MCF 10A (cell line): Measurements from ENCODE around the gene NTM. TPM values are rescaled to one million over a fixed set of nuclear protein-coding genes. Genes with fewer than 3 reads are reported as not detected.

ENCODE experiments used
- BruUV-seq: library from RNA; stranded (reverse); fragments of 400-500 nt; replicated peaks from 2 replicates; lab custom pipeline; 2021; lab: Mats Ljungman, UMichigan
- CTCF ChIA-PET: fragments of 300-600 bp; sonication (Branson Sonifier 250); formaldehyde crosslinking; extraction: SDS; loops from one replicate; lab custom pipeline; 2021; ENCODE audit warnings: antibody characterized with exemption, inconsistent platforms; lab: Yijun Ruan, JAX
- POLR2A ChIA-PET: fragments of 300-600, 350-650 bp; sonication (Branson Sonifier 250); formaldehyde crosslinking; extraction: SDS; loops from one replicate; lab custom pipeline; 2020; ENCODE audit warnings: antibody characterized with exemption, inconsistent platforms; lab: Yijun Ruan, JAX
- DNase-seq: peaks from one replicate; pipeline ENCODE4 v3.0.0-alpha.2; 2018; ENCODE audit not compliant: unreplicated experiment
- H3K27ac Mint-ChIP-seq: one replicate; pipeline ENCODE4 v1.8.0; 2022; ENCODE audit warnings: mild to moderate bottlenecking, low read depth, mixed read lengths; ENCODE audit not compliant: unreplicated experiment
- H3K27me3 Mint-ChIP-seq: one replicate; pipeline ENCODE4 v1.8.0; 2022; ENCODE audit warnings: mixed read lengths; ENCODE audit not compliant: insufficient read depth, unreplicated experiment
- H3K36me3 Mint-ChIP-seq: one replicate; pipeline ENCODE4 v1.8.0; 2022; ENCODE audit warnings: mild to moderate bottlenecking, moderate library complexity, mixed read lengths; ENCODE audit not compliant: insufficient read depth, unreplicated experiment
- H3K4me1 Mint-ChIP-seq: one replicate; pipeline ENCODE4 v1.8.0; 2022; ENCODE audit warnings: mixed read lengths; ENCODE audit not compliant: insufficient read depth, unreplicated experiment
- H3K4me3 Mint-ChIP-seq: one replicate; pipeline ENCODE4 v1.8.0; 2022; ENCODE audit warnings: mild to moderate bottlenecking, moderate library complexity, mixed read lengths; ENCODE audit not compliant: unreplicated experiment
- H3K9me3 Mint-ChIP-seq: one replicate; pipeline ENCODE4 v1.8.0; 2022; ENCODE audit warnings: mixed read lengths; ENCODE audit not compliant: unreplicated experiment
- intact Hi-C: fragments of 100-400 bp; cut with micrococcal nuclease; formaldehyde crosslinking; loops from 2 replicates; pipeline ENCODE4 v1.14.1; 2022
- total RNA-seq: library from RNA; stranded (reverse); gene quantifications from 2 replicates; pipeline ENCODE4 v1.2.3, GENCODE V29; 2022
- TF ChIP-seq, protein P1 (sequence below): fragments of 200-600 bp; IDR thresholded peaks from one replicate; pipeline ENCODE4 v1.8.0; 2022; ENCODE audit warnings: antibody characterized with exemption, mild to moderate bottlenecking; ENCODE audit not compliant: unreplicated experiment

Gene NTM
- total RNA-seq, 1 experiment from 2014 or later: not detected

- Mint-ChIP-seq H3K27ac (no peak overlapping the region), H3K27me3 (no peaks in the 10 kb centered on the region), H3K4me3 (no peak overlapping the region), H3K9me3 (peaks cover 45% of the 10 kb centered on the region), H3K36me3 (no peaks in the 10 kb centered on the region), H3K4me1 (no peaks in the 10 kb centered on the region)
- intact Hi-C loops: no loop called here
- BruUV-seq: no TSS peak
- TF ChIP-seq, protein P1, sequence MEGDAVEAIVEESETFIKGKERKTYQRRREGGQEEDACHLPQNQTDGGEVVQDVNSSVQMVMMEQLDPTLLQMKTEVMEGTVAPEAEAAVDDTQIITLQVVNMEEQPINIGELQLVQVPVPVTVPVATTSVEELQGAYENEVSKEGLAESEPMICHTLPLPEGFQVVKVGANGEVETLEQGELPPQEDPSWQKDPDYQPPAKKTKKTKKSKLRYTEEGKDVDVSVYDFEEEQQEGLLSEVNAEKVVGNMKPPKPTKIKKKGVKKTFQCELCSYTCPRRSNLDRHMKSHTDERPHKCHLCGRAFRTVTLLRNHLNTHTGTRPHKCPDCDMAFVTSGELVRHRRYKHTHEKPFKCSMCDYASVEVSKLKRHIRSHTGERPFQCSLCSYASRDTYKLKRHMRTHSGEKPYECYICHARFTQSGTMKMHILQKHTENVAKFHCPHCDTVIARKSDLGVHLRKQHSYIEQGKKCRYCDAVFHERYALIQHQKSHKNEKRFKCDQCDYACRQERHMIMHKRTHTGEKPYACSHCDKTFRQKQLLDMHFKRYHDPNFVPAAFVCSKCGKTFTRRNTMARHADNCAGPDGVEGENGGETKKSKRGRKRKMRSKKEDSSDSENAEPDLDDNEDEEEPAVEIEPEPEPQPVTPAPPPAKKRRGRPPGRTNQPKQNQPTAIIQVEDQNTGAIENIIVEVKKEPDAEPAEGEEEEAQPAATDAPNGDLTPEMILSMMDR: no peak
- CTCF ChIA-PET: no interaction called here
- POLR2A ChIA-PET: no interaction called here
- DNase-seq: no peak
These were observed 528.5 kb downstream of the NTM start for GRCh38 chr11:131898949-131899348.

DNA sequence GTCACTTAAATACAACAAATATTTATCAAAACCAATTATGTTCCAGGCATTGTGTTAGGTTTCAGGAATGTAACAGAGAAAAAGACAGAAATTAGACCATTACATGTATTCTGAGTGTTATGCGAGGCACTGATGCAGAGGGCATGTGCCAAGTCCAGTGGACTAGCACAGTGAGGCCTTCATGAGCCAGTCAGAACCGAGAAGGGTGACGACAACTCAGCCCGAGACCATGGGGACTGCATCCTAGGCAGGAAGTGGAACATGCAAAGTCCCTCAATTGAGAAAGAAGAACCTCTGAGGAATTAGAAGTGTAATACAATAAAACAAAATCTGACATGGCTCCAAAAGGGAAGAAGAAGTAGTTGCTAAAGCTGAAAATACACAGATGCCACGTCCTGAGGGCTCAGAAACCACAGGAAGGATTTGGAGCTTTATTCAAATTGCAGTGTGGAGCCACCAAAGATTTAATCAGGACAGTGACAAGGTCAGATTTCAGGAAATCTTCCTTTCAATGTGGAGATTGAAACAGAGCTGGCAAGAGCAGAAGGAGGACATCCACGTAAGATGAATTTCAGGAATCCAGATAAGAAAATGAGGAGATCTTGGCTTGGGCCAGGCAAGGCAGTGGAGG lies 529.6 kb downstream of the NTM start:
- DNase-seq: no peak
- TF ChIP-seq, protein P1: no peak
- peaks cover 42% of the 10 kb centered on the region for H3K9me3 Mint-ChIP-seq
- ChIA-PET POLR2A (no interaction called here), CTCF (no interaction called here)
- no peak overlapping the region for H3K4me3 Mint-ChIP-seq
- H3K4me1 Mint-ChIP-seq: no peaks in the 10 kb centered on the region
- H3K27me3 Mint-ChIP-seq: no peaks in the 10 kb centered on the region
- H3K27ac Mint-ChIP-seq: no peak overlapping the region
- no peaks in the 10 kb centered on the region for H3K36me3 Mint-ChIP-seq
- intact Hi-C loops: loop anchor here (2.0 kb wide), 1 partner anchor 31 kb away; no protein-coding TSS in a partner anchor
- no TSS peak for BruUV-seq

DNA sequence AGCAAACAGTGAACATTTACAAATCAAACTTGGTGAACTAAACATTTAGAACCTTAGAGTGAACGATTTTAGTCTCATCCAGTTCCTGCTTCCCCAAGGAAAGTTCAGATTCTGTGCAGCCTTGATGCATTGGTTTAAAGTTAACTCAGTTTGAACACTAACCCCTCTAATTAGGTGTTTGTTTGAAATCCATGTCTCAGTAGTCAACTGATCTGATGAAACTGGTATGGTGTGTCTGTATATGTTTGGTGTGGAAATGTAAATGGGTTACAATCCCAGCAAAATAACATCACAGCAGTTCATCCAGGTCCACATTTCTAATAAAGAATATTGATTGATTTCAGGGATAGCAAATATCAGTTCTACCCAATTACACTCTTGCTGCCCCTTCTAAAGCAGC lies 532.0 kb downstream of the NTM start:
- POLR2A ChIA-PET: no interaction called here
- CTCF ChIA-PET: no interaction called here
- Mint-ChIP-seq H3K4me1 (no peaks in the 10 kb centered on the region), H3K9me3 (peaks cover 47% of the 10 kb centered on the region), H3K27ac (no peak overlapping the region), H3K27me3 (no peaks in the 10 kb centered on the region), H3K4me3 (no peak overlapping the region), H3K36me3 (no peaks in the 10 kb centered on the region)
- DNase-seq: no peak
- no TSS peak for BruUV-seq
- TF ChIP-seq, protein P1: no peak
- intact Hi-C loops: no loop called here

- no peaks in the 10 kb centered on the region for H3K27me3 Mint-ChIP-seq
- no peak for DNase-seq
- intact Hi-C loops: no loop called here
- H3K36me3 Mint-ChIP-seq: no peaks in the 10 kb centered on the region
- no TSS peak for BruUV-seq
- ChIA-PET CTCF (no interaction called here), POLR2A (interaction anchor here (0.6 kb wide), 1 partner anchor 1495 kb away, joined by 3 read pairs; no protein-coding TSS in a partner anchor)
- no peak overlapping the region for H3K27ac Mint-ChIP-seq
- no peaks in the 10 kb centered on the region for H3K4me1 Mint-ChIP-seq
- no peak overlapping the region for H3K4me3 Mint-ChIP-seq
- TF ChIP-seq, protein P1: no peak
- H3K9me3 Mint-ChIP-seq: peaks cover 48% of the 10 kb centered on the region
These were observed 532.7 kb downstream of the NTM start for GRCh38 chr11:131903074-131903473.
